ENCODE results near the gene TMEM132D.

TMEM132D gene

DNA sequence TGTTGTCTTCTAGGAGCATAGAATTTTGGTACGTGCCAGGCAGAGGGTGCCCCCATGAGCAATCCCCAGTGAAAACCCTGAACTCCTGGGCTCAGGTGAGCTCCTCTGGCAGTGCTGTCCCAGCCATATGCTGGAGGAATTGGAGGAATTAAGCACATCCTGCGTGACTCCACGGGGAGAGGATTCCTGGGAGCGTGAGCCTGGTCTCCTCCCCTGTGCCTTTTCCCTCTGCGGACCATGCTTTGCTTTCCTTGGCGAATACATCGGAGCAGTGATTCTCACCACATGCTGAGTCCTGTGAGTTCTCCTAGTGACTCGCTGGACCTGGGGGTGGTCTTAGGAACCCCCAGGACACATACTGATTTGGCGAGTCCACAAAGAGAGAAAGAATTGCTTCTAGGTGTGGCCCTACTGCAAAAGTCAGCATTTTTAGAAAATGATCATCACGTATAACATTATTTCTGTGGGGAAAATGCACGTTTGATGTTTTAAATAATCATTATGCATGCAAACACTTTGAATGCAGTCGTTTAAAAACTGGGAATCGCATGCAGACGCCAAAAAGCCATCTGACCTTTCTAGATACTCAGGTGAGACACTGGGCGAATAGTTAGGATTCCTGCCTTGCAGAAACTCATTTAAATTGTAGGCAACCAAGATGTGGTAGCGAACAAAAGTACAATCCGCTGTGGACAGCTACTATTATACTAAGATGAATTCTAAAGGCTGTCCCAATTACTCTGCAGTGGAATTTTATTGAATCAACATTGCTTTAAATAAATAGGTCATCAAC is 370.9 kb downstream of the TMEM132D start:
- Histone ChIP-seq H3K4me1 (ENCODE audit: control insufficient read depth in 1 of 2, insufficient read depth in 2 of 2, low read length in 2 of 2) (no peaks in the 10 kb centered on the region), H3K4me3 (ENCODE audit: low read depth in 1 of 2, low read length in 2 of 2) (no peak overlapping the region), H3K27me3 (ENCODE audit: low read depth, low read length) (no peaks in the 10 kb centered on the region), H3K27ac (ENCODE audit: low read length) (no peak overlapping the region), H3K36me3 (ENCODE audit: control insufficient read depth in 1 of 2, insufficient read depth in 2 of 2, low read length in 2 of 2) (no peaks in the 10 kb centered on the region), H3K9me3 (ENCODE audit: control insufficient read depth in 1 of 2, low read length in 2 of 2) (no peaks in the 10 kb centered on the region)

GRCh38 chr12:129532082-129532481 is 371.7 kb downstream of the TMEM132D start:
- no peaks in the 10 kb centered on the region for H3K27me3 ChIP-seq (ENCODE audit: low read depth, low read length)
- H3K27ac ChIP-seq (ENCODE audit: low read length), result no peak overlapping the region
- no peaks in the 10 kb centered on the region for H3K4me1 ChIP-seq (ENCODE audit: control insufficient read depth in 1 of 2, insufficient read depth in 2 of 2, low read length in 2 of 2)
- no peaks in the 10 kb centered on the region for H3K9me3 ChIP-seq (ENCODE audit: control insufficient read depth in 1 of 2, low read length in 2 of 2)
- no peaks in the 10 kb centered on the region for H3K36me3 ChIP-seq (ENCODE audit: control insufficient read depth in 1 of 2, insufficient read depth in 2 of 2, low read length in 2 of 2)
- H3K4me3 ChIP-seq (ENCODE audit: low read depth in 1 of 2, low read length in 2 of 2), result no peak overlapping the region

DNA sequence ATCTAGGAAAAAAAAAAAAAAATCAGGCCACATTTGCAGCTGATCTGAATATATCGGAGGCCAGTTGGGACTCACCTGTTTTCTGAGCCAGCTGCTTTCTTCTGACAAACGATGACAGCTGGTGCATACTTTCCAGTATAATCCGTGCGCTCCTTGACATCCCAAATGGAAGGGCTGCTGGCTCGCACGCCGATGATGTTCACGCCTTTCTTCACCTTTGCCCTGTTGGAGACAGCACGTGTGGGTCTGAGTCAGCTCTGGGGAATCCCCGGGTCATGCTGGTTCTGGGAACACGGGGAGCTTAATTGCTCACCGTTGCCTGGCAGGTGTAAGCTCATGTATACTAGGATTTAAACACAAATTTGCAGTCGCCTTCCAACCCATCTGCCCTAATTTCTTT is 372.8 kb downstream of the TMEM132D start:
- no peaks in the 10 kb centered on the region for H3K9me3 ChIP-seq (ENCODE audit: control insufficient read depth in 1 of 2, low read length in 2 of 2)
- H3K27me3 ChIP-seq (ENCODE audit: low read depth, low read length), result no peaks in the 10 kb centered on the region
- H3K27ac ChIP-seq (ENCODE audit: low read length), result no peak overlapping the region
- H3K36me3 ChIP-seq (ENCODE audit: control insufficient read depth in 1 of 2, insufficient read depth in 2 of 2, low read length in 2 of 2), result no peaks in the 10 kb centered on the region
- peak overlapping the region in 1 of 2 donors; percentile 3 for H3K4me3 ChIP-seq (ENCODE audit: low read depth in 1 of 2, low read length in 2 of 2)
- H3K4me1 ChIP-seq (ENCODE audit: control insufficient read depth in 1 of 2, insufficient read depth in 2 of 2, low read length in 2 of 2), result no peaks in the 10 kb centered on the region

DNA sequence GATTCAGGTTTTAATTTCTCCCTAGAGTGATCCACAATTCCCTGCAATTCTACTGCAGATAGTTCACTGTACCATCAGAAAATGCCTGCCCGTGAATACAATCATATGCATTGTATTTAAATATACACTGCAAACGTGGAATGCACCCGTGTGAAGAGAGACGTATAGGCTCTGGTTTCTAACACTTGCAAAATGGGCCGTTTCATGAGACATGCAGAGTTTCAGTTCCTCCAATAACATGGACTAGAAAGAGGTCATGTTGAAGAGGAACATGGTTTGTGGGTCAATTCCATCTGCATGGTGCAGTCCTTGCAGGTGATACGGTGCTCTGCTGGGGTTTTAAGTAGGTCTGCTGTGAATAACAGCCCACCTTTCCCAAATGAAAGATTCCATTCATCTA is 373.3 kb downstream of the TMEM132D start:
- Histone ChIP-seq H3K4me1 (ENCODE audit: control insufficient read depth in 1 of 2, insufficient read depth in 2 of 2, low read length in 2 of 2) (no peaks in the 10 kb centered on the region), H3K27ac (ENCODE audit: low read length) (no peak overlapping the region), H3K27me3 (ENCODE audit: low read depth, low read length) (no peaks in the 10 kb centered on the region), H3K4me3 (ENCODE audit: low read depth in 1 of 2, low read length in 2 of 2) (peak overlapping the region in 1 of 2 donors; percentile 3), H3K36me3 (ENCODE audit: control insufficient read depth in 1 of 2, insufficient read depth in 2 of 2, low read length in 2 of 2) (no peaks in the 10 kb centered on the region), H3K9me3 (ENCODE audit: control insufficient read depth in 1 of 2, low read length in 2 of 2) (no peaks in the 10 kb centered on the region)

GRCh38 chr12:129527506-129527905 is 376.3 kb downstream of the TMEM132D start:
- Histone ChIP-seq H3K9me3 (ENCODE audit: control insufficient read depth in 1 of 2, low read length in 2 of 2) (no peaks in the 10 kb centered on the region), H3K4me1 (ENCODE audit: control insufficient read depth in 1 of 2, insufficient read depth in 2 of 2, low read length in 2 of 2) (no peaks in the 10 kb centered on the region), H3K27me3 (ENCODE audit: low read depth, low read length) (no peaks in the 10 kb centered on the region), H3K36me3 (ENCODE audit: control insufficient read depth in 1 of 2, insufficient read depth in 2 of 2, low read length in 2 of 2) (no peaks in the 10 kb centered on the region), H3K27ac (ENCODE audit: low read length) (no peak overlapping the region), H3K4me3 (ENCODE audit: low read depth in 1 of 2, low read length in 2 of 2) (no peak overlapping the region)

DNA sequence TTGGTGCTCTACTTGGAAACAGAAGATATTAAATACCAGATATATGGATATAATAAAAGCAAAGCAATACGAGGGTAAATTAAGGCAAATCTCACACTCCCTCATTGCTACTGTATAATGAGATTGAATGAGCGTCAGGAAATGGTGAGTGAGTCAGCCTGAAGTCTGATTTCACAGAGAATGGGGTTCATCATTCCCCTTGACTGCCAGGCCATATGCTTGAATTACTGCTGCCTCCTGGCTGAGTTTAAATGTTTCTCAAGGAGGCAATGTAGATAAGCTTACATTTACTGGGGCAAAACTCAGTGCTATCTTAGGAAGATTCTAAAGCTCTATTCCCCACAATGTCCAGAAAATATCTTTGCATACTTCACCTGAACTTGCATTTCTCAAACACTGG is 380.2 kb downstream of the TMEM132D start:
- no peak overlapping the region for H3K27ac ChIP-seq (ENCODE audit: low read length)
- H3K27me3 ChIP-seq (ENCODE audit: low read depth, low read length), result no peaks in the 10 kb centered on the region
- H3K36me3 ChIP-seq (ENCODE audit: control insufficient read depth in 1 of 2, insufficient read depth in 2 of 2, low read length in 2 of 2), result no peaks in the 10 kb centered on the region
- H3K4me3 ChIP-seq (ENCODE audit: low read depth in 1 of 2, low read length in 2 of 2), result no peak overlapping the region
- no peaks in the 10 kb centered on the region for H3K9me3 ChIP-seq (ENCODE audit: control insufficient read depth in 1 of 2, low read length in 2 of 2)
- H3K4me1 ChIP-seq (ENCODE audit: control insufficient read depth in 1 of 2, insufficient read depth in 2 of 2, low read length in 2 of 2), result no peaks in the 10 kb centered on the region

- H3K4me1 ChIP-seq (ENCODE audit: control insufficient read depth in 1 of 2, insufficient read depth in 2 of 2, low read length in 2 of 2), result no peaks in the 10 kb centered on the region
- peaks cover 0 to 16% of the 10 kb centered on the region in 2 donors for H3K9me3 ChIP-seq (ENCODE audit: control insufficient read depth in 1 of 2, low read length in 2 of 2)
- no peak overlapping the region for H3K4me3 ChIP-seq (ENCODE audit: low read depth in 1 of 2, low read length in 2 of 2)
- H3K27me3 ChIP-seq (ENCODE audit: low read depth, low read length), result no peaks in the 10 kb centered on the region
- H3K27ac ChIP-seq (ENCODE audit: low read length), result no peak overlapping the region
- no peaks in the 10 kb centered on the region for H3K36me3 ChIP-seq (ENCODE audit: control insufficient read depth in 1 of 2, insufficient read depth in 2 of 2, low read length in 2 of 2)
These were observed 383.1 kb downstream of the TMEM132D start for GRCh38 chr12:129520739-129521138.

DNA sequence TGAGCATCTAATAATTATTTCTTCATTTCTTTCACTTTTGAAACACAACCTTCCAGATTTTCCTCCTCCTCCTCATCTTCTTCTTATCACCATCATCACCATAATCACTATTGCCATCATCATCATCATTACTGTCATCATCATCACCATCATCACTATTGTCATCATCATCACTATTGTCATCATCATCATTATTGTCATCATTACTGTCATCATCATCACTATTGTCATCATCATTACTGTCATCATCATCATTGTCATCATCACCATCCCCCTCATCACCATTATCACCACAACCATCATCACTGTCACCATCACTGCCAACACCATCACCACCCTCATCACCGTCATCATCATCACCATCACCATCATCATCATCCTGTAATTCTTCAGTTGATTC is 400.0 kb downstream of the TMEM132D start:
- no peak overlapping the region for H3K27ac ChIP-seq (ENCODE audit: low read length)
- no peaks in the 10 kb centered on the region for H3K27me3 ChIP-seq (ENCODE audit: low read depth, low read length)
- no peaks in the 10 kb centered on the region for H3K4me1 ChIP-seq (ENCODE audit: control insufficient read depth in 1 of 2, insufficient read depth in 2 of 2, low read length in 2 of 2)
- no peaks in the 10 kb centered on the region for H3K36me3 ChIP-seq (ENCODE audit: control insufficient read depth in 1 of 2, insufficient read depth in 2 of 2, low read length in 2 of 2)
- H3K4me3 ChIP-seq (ENCODE audit: low read depth in 1 of 2, low read length in 2 of 2), result no peak overlapping the region
- H3K9me3 ChIP-seq (ENCODE audit: control insufficient read depth in 1 of 2, low read length in 2 of 2), result peaks cover 0 to 5% of the 10 kb centered on the region in 2 donors

- H3K36me3 ChIP-seq (ENCODE audit: control insufficient read depth in 1 of 2, insufficient read depth in 2 of 2, low read length in 2 of 2), result no peaks in the 10 kb centered on the region
- no peaks in the 10 kb centered on the region for H3K4me1 ChIP-seq (ENCODE audit: control insufficient read depth in 1 of 2, insufficient read depth in 2 of 2, low read length in 2 of 2)
- H3K9me3 ChIP-seq (ENCODE audit: control insufficient read depth in 1 of 2, low read length in 2 of 2), result no peaks in the 10 kb centered on the region
- H3K27ac ChIP-seq (ENCODE audit: low read length), result no peak overlapping the region
- H3K27me3 ChIP-seq (ENCODE audit: low read depth, low read length), result no peaks in the 10 kb centered on the region
- no peak overlapping the region for H3K4me3 ChIP-seq (ENCODE audit: low read depth in 1 of 2, low read length in 2 of 2)
These were observed 407.6 kb downstream of the TMEM132D start for GRCh38 chr12:129496226-129496625.

DNA sequence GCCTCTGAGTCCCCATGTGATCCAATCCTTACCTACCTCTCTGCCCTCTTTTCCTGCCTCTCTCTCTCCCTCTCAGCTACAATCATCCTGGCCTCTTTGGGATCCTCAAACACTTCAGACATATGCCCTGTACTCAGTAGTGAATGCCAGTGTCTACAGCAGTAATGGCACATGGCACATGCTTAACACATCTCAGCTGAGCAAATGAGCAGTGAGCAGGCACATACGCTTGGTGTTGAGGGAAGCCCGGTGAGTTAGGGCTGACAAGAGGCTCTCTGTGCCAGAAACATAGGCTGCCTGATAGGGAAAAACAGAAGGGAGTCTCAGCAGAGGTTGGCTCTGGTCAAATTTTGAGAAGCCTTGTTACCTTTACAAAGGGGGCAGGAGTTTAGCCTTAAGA is 409.1 kb downstream of the TMEM132D start:
- Histone ChIP-seq H3K36me3 (ENCODE audit: control insufficient read depth in 1 of 2, insufficient read depth in 2 of 2, low read length in 2 of 2) (no peaks in the 10 kb centered on the region), H3K27ac (ENCODE audit: low read length) (no peak overlapping the region), H3K4me1 (ENCODE audit: control insufficient read depth in 1 of 2, insufficient read depth in 2 of 2, low read length in 2 of 2) (no peaks in the 10 kb centered on the region), H3K9me3 (ENCODE audit: control insufficient read depth in 1 of 2, low read length in 2 of 2) (no peaks in the 10 kb centered on the region), H3K27me3 (ENCODE audit: low read depth, low read length) (no peaks in the 10 kb centered on the region), H3K4me3 (ENCODE audit: low read depth in 1 of 2, low read length in 2 of 2) (no peak overlapping the region)

GRCh38 chr12:129494260-129494659 is 409.6 kb downstream of the TMEM132D start:
- H3K4me1 ChIP-seq (ENCODE audit: control insufficient read depth in 1 of 2, insufficient read depth in 2 of 2, low read length in 2 of 2), result no peaks in the 10 kb centered on the region
- no peaks in the 10 kb centered on the region for H3K36me3 ChIP-seq (ENCODE audit: control insufficient read depth in 1 of 2, insufficient read depth in 2 of 2, low read length in 2 of 2)
- no peaks in the 10 kb centered on the region for H3K9me3 ChIP-seq (ENCODE audit: control insufficient read depth in 1 of 2, low read length in 2 of 2)
- H3K27ac ChIP-seq (ENCODE audit: low read length), result no peak overlapping the region
- H3K27me3 ChIP-seq (ENCODE audit: low read depth, low read length), result no peaks in the 10 kb centered on the region
- no peak overlapping the region for H3K4me3 ChIP-seq (ENCODE audit: low read depth in 1 of 2, low read length in 2 of 2)

DNA sequence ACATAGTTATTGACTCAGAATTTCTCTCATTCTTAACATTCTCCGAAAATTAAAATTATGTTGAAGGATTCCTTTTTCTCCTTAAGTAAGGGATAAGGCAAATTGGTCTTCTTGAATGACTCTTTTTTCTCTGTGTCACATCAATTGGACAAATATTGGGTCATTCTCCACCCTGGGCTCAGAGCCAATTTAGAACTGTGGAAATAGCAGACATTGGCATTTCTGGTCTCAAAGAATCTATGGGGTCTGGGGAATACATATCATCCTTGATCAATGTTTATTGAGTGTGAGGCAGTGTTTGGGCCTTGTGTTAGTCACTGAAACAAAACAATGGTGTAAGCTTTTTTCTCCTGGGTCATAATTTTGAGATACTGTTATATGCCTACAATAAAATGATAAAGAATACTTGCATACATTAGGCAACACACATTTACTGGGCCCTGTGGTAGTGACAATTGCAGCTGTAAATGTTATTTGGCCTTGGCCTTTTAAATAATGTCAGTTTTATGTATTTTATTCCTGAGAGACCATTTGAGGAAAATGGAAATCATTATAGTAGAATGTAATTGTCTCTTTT is 414.6 kb downstream of the TMEM132D start:
- H3K27ac ChIP-seq (ENCODE audit: low read length), result no peak overlapping the region
- no peaks in the 10 kb centered on the region for H3K27me3 ChIP-seq (ENCODE audit: low read depth, low read length)
- H3K9me3 ChIP-seq (ENCODE audit: control insufficient read depth in 1 of 2, low read length in 2 of 2), result no peaks in the 10 kb centered on the region
- no peak overlapping the region for H3K4me3 ChIP-seq (ENCODE audit: low read depth in 1 of 2, low read length in 2 of 2)
- no peaks in the 10 kb centered on the region for H3K4me1 ChIP-seq (ENCODE audit: control insufficient read depth in 1 of 2, insufficient read depth in 2 of 2, low read length in 2 of 2)
- H3K36me3 ChIP-seq (ENCODE audit: control insufficient read depth in 1 of 2, insufficient read depth in 2 of 2, low read length in 2 of 2), result no peaks in the 10 kb centered on the region
